Transverse colon (tissue), 4 donors: ENCODE results near the gene ZBED3. TPM values are rescaled to one million over a fixed set of nuclear protein-coding genes. Genes with fewer than 3 reads are reported as not detected.
A peak's percentile ranks its signal among the peaks of the same experiment; 100 is the strongest.

ENCODE experiments used
- DNase-seq: peaks from one replicate; pipeline ENCODE4 v3.0.0-alpha.2; 2019
- H3K27ac ChIP-seq, 4 donors: fragments of 200-600 bp; sonication (generic); 2 replicates each; pipeline ENCODE4 v1.5.1; 2016 to 2018; ENCODE audit warnings: inconsistent platforms in 4 of 4
- H3K27me3 ChIP-seq: fragments of 200-600 bp; sonication (generic); 2 replicates; pipeline ENCODE4 v1.5.1; 2017; ENCODE audit warnings: inconsistent platforms
- H3K36me3 ChIP-seq, 4 donors: fragments of 200-600 bp; sonication (generic); 2 replicates each; pipeline ENCODE4 v1.5.1; 2017 to 2019; ENCODE audit warnings: inconsistent platforms in 4 of 4
- H3K4me1 ChIP-seq, 4 donors: fragments of 200-600 bp; sonication (generic); 2 replicates each; pipeline ENCODE4 v1.5.1; 2017 to 2020; ENCODE audit warnings: inconsistent platforms in 4 of 4
- H3K4me3 ChIP-seq, 4 donors: fragments of 200-600 bp; sonication (generic); 1 replicate in 1 of 4; 2 replicates in 3 of 4; pipeline versions ENCODE4 v1.5.1 to v1.6.1; 2017 to 2019; ENCODE audit warnings: inconsistent platforms in 4 of 4
- H3K9me3 ChIP-seq, 2 donors: fragments of 200-600 bp; sonication (generic); 2 replicates each; pipeline ENCODE4 v1.5.1; 2017 to 2019; ENCODE audit warnings: inconsistent platforms in 2 of 2
- CTCF ChIP-seq, 5 experiments: fragments of 200-600 bp in 3 of 5; fragments of 450-650 bp in 2 of 5; sonication (generic) in 3 of 5; IDR thresholded peaks; 1 replicate in 2 of 5; 2 replicates in 3 of 5; pipeline ENCODE4 v1.5.1; 2016 to 2017; ENCODE audit warnings: antibody characterized with exemption in 5 of 5, inconsistent platforms in 3 of 5, mild to moderate bottlenecking in 2 of 5, moderate library complexity in 1 of 5
- EP300 ChIP-seq: sonication (generic); formaldehyde crosslinking; IDR thresholded peaks from one replicate; pipeline ENCODE4 v1.6.1; 2017; ENCODE audit warnings: antibody characterized with exemption, low read depth
- POLR2A ChIP-seq: fragments of 450-650 bp; IDR thresholded peaks from one replicate; pipeline ENCODE4 v1.6.1; 2016; ENCODE audit warnings: antibody characterized with exemption, mild to moderate bottlenecking, moderate library complexity
- POLR2AphosphoS5 ChIP-seq, 3 donors: sonication (generic); formaldehyde crosslinking; IDR thresholded peaks; one replicate each; pipeline ENCODE4 v1.6.1; 2016; ENCODE audit warnings: antibody characterized with exemption in 3 of 3
- WGBS, 2 donors: methylation state at CpG; one replicate each; pipeline ENCODE4 v1.1.5; 2018; ENCODE audit warnings: low coverage in 1 of 2; 5-methylcytosine and 5-hydroxymethylcytosine counted together
- in situ Hi-C, 4 donors: fragments of 200-750 bp; cut with MboI; loops; one replicate each; pipeline versions ENCODE4 v1.15.0 to v1.15.1; 2017; ENCODE audit warnings: low sequenced_read_pairs in 3 of 4, low pct_ligation_motif_present in 1 of 4, low pct_unique_long_range_greater_than_20kb in 1 of 4
- intact Hi-C: fragments of 100-400 bp; cut with DNase I; formaldehyde crosslinking; loops from one replicate; pipeline ENCODE4 v1.15.1; 2023; ENCODE audit warnings: low total_unique reads
- total RNA-seq, 4 donors: library from RNA; depleted of rRNA; stranded (reverse); fragments of >200 nt; gene quantifications; one replicate each; pipeline ENCODE4 v1.1.0, GENCODE V29; 2016

The ZBED3 gene
- total RNA-seq, 4 donors from 2014 or later = 1.9 to 56.1 (median 6.7) TPM

- no peaks in the 10 kb centered on the region for H3K27me3 ChIP-seq
- no peak overlapping the region for H3K4me3 ChIP-seq
- in situ Hi-C loops = no loop called here
- no peak for TF ChIP-seq EP300
- TF ChIP-seq POLR2AphosphoS5 (IDR thresholded peaks at IDR 0.05) = no peak
- no peak for TF ChIP-seq POLR2A
- no peak for TF ChIP-seq CTCF (IDR thresholded peaks at IDR 0.05)
- H3K9me3 ChIP-seq = no peaks in the 10 kb centered on the region
- 69 to 92% methylated on average over 2 to 4 of the region's 4 CpGs for WGBS, 2 donors
- no peaks in the 10 kb centered on the region for H3K4me1 ChIP-seq
- no peak for DNase-seq
- no peaks in the 10 kb centered on the region for H3K36me3 ChIP-seq
- no peak overlapping the region for H3K27ac ChIP-seq
- intact Hi-C loops = no loop called here
These were observed 8.1 kb upstream of the ZBED3 start for GRCh38 chr5:77095189-77095588.

GRCh38 chr5:77087484-77088261 is 588 bp upstream of the ZBED3 start:
- Histone ChIP-seq H3K27me3 (no peaks in the 10 kb centered on the region), H3K4me3 (peak overlapping the region; percentile 72 to 84 (median 81)), H3K9me3 (no peaks in the 10 kb centered on the region), H3K27ac (peak overlapping the region; percentile 88 to 96 (median 93)), H3K4me1 (peaks cover 8 to 21% (median 15%) of the 10 kb centered on the region in 4 donors), H3K36me3 (no peaks in the 10 kb centered on the region)
- WGBS, 2 donors = 15% methylated on average over 16 of the region's 16 CpGs; no CpG with 5 or more reads in 1 of the 2 donors
- DNase-seq = peak; percentile 21
- no peak for TF ChIP-seq EP300
- TF ChIP-seq POLR2AphosphoS5 (IDR thresholded peaks at IDR 0.05) = no peak
- TF ChIP-seq CTCF (IDR thresholded peaks at IDR 0.05) = no peak
- TF ChIP-seq POLR2A = no peak
- in situ Hi-C loops (no loop called here), intact Hi-C loops (no loop called here)

GRCh38 chr5:77086368-77086688 is 757 bp downstream of the ZBED3 start:
- intact Hi-C loops = no loop called here
- no peaks in the 10 kb centered on the region for H3K36me3 ChIP-seq

DNA sequence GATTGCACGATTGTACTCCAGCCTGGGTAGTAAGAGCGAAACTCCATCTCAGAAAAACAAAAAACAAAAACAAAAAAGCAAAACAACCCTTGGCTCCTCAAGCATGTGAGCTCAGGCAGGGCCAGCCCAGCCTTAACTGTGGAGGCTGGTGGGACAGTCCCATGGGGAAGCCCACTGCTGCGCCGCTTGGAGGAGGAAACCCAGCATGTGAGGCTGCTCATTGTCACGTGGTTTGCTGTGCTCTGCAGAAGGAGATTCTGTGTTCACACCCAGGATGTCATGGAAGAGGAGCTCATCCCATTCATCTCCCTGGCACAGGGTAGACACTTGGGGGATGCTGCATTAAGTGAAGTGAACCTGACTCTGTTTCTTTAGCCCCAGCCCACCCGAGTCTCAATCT is 4.0 kb downstream of the ZBED3 start:
- intact Hi-C loops = no loop called here
- no peak for DNase-seq
- no peaks in the 10 kb centered on the region for H3K27me3 ChIP-seq
- TF ChIP-seq POLR2AphosphoS5 (IDR thresholded peaks at IDR 0.05) = no peak
- TF ChIP-seq POLR2A = no peak
- no peak for TF ChIP-seq CTCF (IDR thresholded peaks at IDR 0.05)
- no peak for TF ChIP-seq EP300
- no peaks in the 10 kb centered on the region for H3K36me3 ChIP-seq
- in situ Hi-C loops = no loop called here
- H3K4me3 ChIP-seq = no peak overlapping the region
- peaks cover 7 to 16% (median 12%) of the 10 kb centered on the region in 4 donors for H3K4me1 ChIP-seq
- no peaks in the 10 kb centered on the region for H3K9me3 ChIP-seq
- no peak overlapping the region for H3K27ac ChIP-seq
- 74% methylated on average over 6 of the region's 6 CpGs; no CpG with 5 or more reads in 1 of the 2 donors for WGBS, 2 donors

More at GRCh38 chr5:77086368-77086688, 757 bp downstream of the ZBED3 start:
- Histone ChIP-seq H3K27me3 (no peaks in the 10 kb centered on the region), H3K4me1 (peaks cover 8 to 21% (median 15%) of the 10 kb centered on the region in 4 donors), H3K4me3 (peak overlapping the region; percentile 72 to 84 (median 81)), H3K9me3 (no peaks in the 10 kb centered on the region), H3K27ac (peak overlapping the region; percentile 88 to 96 (median 93))
- in situ Hi-C loops = no loop called here
- TF ChIP-seq POLR2A = no peak
- WGBS, 2 donors = 5% methylated on average over 6 of the region's 6 CpGs
- DNase-seq = no peak
